HepG2 (cell line): Measurements from ENCODE around the gene CXXC5. TPM values are rescaled to one million over a fixed set of nuclear protein-coding genes. Genes with fewer than 3 reads are reported as not detected.
A peak's percentile ranks its signal among the peaks of the same experiment; 100 is the strongest.

Experiments used
- BRD4 ChIP-seq: sonication (generic); formaldehyde crosslinking; IDR thresholded peaks from 2 replicates; pipeline ENCODE4 v1.4.0; 2020; ENCODE audit warnings: missing genetic modification reagents
- CBX2 ChIP-seq, 2 experiments: fragments of 200-600 bp in 1 of 2; sonication (generic); formaldehyde crosslinking in 1 of 2; IDR thresholded peaks; 2 replicates each; pipeline versions ENCODE4 v1.7.0 to v1.8.1; 2018 to 2022; ENCODE audit warnings: low read depth in 2 of 2, low read length in 1 of 2, mild to moderate bottlenecking in 1 of 2, missing genetic modification reagents in 1 of 2
- CREM ChIP-seq, 2 experiments: sonication (generic) in 1 of 2; formaldehyde crosslinking in 1 of 2; IDR thresholded peaks; 2 replicates each; pipeline versions ENCODE4 v1.4.0 to v1.6.1; 2016 to 2020; ENCODE audit warnings: antibody characterized with exemption in 1 of 2, mild to moderate bottlenecking in 1 of 2, missing genetic modification reagents in 1 of 2
- HES4 ChIP-seq: sonication (generic); formaldehyde crosslinking; IDR thresholded peaks from 2 replicates; pipeline ENCODE4 v1.9.0; 2021; ENCODE audit warnings: mild to moderate bottlenecking, missing genetic modification reagents, borderline replicate concordance
- JDP2 ChIP-seq: sonication (generic); formaldehyde crosslinking; IDR thresholded peaks from 2 replicates; pipeline ENCODE4 v1.8.1; 2022; ENCODE audit warnings: missing genetic modification reagents, borderline replicate concordance
- MYNN ChIP-seq: sonication (generic); formaldehyde crosslinking; IDR thresholded peaks from 2 replicates; pipeline ENCODE4 v1.4.0; 2020; ENCODE audit warnings: mild to moderate bottlenecking, low read depth, missing genetic modification reagents
- POGZ ChIP-seq: sonication (generic); formaldehyde crosslinking; IDR thresholded peaks from 2 replicates; pipeline ENCODE4 v1.4.0; 2020; ENCODE audit warnings: mild to moderate bottlenecking, missing genetic modification reagents
- PRMT3 ChIP-seq: sonication (generic); formaldehyde crosslinking; IDR thresholded peaks from 2 replicates; pipeline ENCODE4 v1.8.1; 2022; ENCODE audit warnings: low read depth, mild to moderate bottlenecking, moderate library complexity, missing genetic modification reagents, borderline replicate concordance
- SIN3B ChIP-seq: fragments of 150-350 bp; IDR thresholded peaks from 2 replicates; pipeline ENCODE4 v1.6.1; 2014; ENCODE audit warnings: low read length
- SNAI1 ChIP-seq: sonication (generic); formaldehyde crosslinking; IDR thresholded peaks from 2 replicates; pipeline ENCODE4 v1.5.0; 2020; ENCODE audit warnings: mild to moderate bottlenecking, missing genetic modification reagents, borderline replicate concordance
- SRSF1 ChIP-seq: fragments of 200-400 bp; formaldehyde crosslinking; optimal IDR thresholded peaks from 2 replicates; pipeline ENCODE3; 2017; ENCODE audit warnings: mild to moderate bottlenecking, low read depth, low read length, moderate library complexity
- TGIF2 ChIP-seq: IDR thresholded peaks from 2 replicates; pipeline ENCODE4 v1.6.1; 2016; ENCODE audit warnings: control low read depth, missing compliant biosample characterization
- ZBTB37 ChIP-seq: sonication (generic); formaldehyde crosslinking; IDR thresholded peaks from 2 replicates; pipeline ENCODE4 v1.4.0; 2020; ENCODE audit warnings: mild to moderate bottlenecking, missing genetic modification reagents
- ZBTB44 ChIP-seq: sonication (generic); formaldehyde crosslinking; IDR thresholded peaks from 2 replicates; pipeline ENCODE4 v1.4.0; 2020; ENCODE audit warnings: missing genetic modification reagents
- ZFP91 ChIP-seq: sonication (generic); formaldehyde crosslinking; IDR thresholded peaks from 2 replicates; pipeline ENCODE4 v1.9.0; 2022; ENCODE audit warnings: missing genetic modification reagents, mild to moderate bottlenecking, borderline replicate concordance
- ZNF34 ChIP-seq: sonication (generic); formaldehyde crosslinking; IDR thresholded peaks from 2 replicates; pipeline ENCODE4 v1.4.0; 2020; ENCODE audit warnings: mild to moderate bottlenecking, missing genetic modification reagents, borderline replicate concordance
- ZNF597 ChIP-seq: sonication (generic); formaldehyde crosslinking; IDR thresholded peaks from 2 replicates; pipeline ENCODE4 v1.5.0; 2020; ENCODE audit warnings: missing genetic modification reagents
- polyA plus RNA-seq, 8 experiments: library from polyadenylated mRNA; depleted of rRNA in 3 of 8; stranded (reverse) in 7 of 8; unstranded in 1 of 8; fragments of >200 nt; fragmentation: Illumina TruSeq in 4 of 8; extraction: Trizol in 4 of 8; gene quantifications; 2 replicates each; pipeline versions ENCODE4 v1.2.1 to v1.2.3, GENCODE V29; 2011 to 2016; ENCODE audit warnings: low read depth in 4 of 8, missing spikeins in 1 of 8, mixed read lengths in 1 of 8; ENCODE audit not compliant: insufficient read depth in 1 of 8
- total RNA-seq, 5 experiments: library from RNA; depleted of rRNA; stranded (reverse); fragments of >200 nt; fragmentation: Illumina TruSeq; extraction: Trizol; gene quantifications; 2 replicates each; pipeline ENCODE4 v1.2.3, GENCODE V29; 2016; ENCODE audit warnings: low read depth in 1 of 5

The CXXC5 gene
- total and polyA plus RNA-seq, 2 of the 13 experiments (the other 11 are each of a cell fraction or from before 2014, with no cell fraction given), result 32.3 to 33.0 TPM

- no peak for TF ChIP-seq ZBTB37 (CRISPR knock-in tag)
- TF ChIP-seq ZNF34 (CRISPR knock-in tag), result peak; percentile 70; the same call in 1 of the 2 replicates
- TF ChIP-seq PRMT3 (CRISPR knock-in tag), result no peak
- TF ChIP-seq BRD4 (CRISPR knock-in tag), result no peak
- no peak; the same call in 1 of the 2 replicates for TF ChIP-seq TGIF2
- TF ChIP-seq ZNF597 (CRISPR knock-in tag), result no peak
- TF ChIP-seq ZBTB44, result no peak
- no peak for TF ChIP-seq MYNN (CRISPR knock-in tag)
- no peak for TF ChIP-seq CBX2 (IDR thresholded peaks at IDR 0.05; ENCODE audit: low read depth, low read length)
- 0 out of 2 replicates have a peak, but pooled peaks have one; percentile 66 for TF ChIP-seq CBX2 (CRISPR knock-in tag; IDR thresholded peaks at IDR 0.05; ENCODE audit: low read depth)
- TF ChIP-seq POGZ (CRISPR knock-in tag), result peak; percentile 61
- TF ChIP-seq SRSF1, result peak; percentile 76
- TF ChIP-seq ZFP91 (CRISPR knock-in tag), result peak; percentile 94
- 0 out of 2 replicates have a peak, but pooled peaks have one; percentile 50 for TF ChIP-seq JDP2 (CRISPR knock-in tag)
- TF ChIP-seq SNAI1 (CRISPR knock-in tag), result no peak
- no peak for TF ChIP-seq SIN3B
- no peak for TF ChIP-seq HES4 (CRISPR knock-in tag)
- no peak for TF ChIP-seq CREM (IDR thresholded peaks at IDR 0.05)
- no peak for TF ChIP-seq CREM (CRISPR knock-in tag; IDR thresholded peaks at IDR 0.05)
Observed at GRCh38 chr5:139637438-139638089, 10.6 kb upstream of the CXXC5 start (continued).
